Stromal cell of bone marrow (primary cell): ENCODE results near the gene SGMS1.
"Not testable (repeated sequence)": the region's sequence is repeated elsewhere in the genome, so short reads cannot be mapped to it uniquely, and the experiment has no call there.

Experiments
- DNase-seq: peaks from one replicate; pipeline ENCODE4 v3.0.0-alpha.2; 2012; ENCODE audit warnings: low read depth

Gene SGMS1

GRCh38 chr10:50580262-50580891 is 43.4 kb downstream of the SGMS1 start:
- DNase-seq: no peak

- no peak for DNase-seq
These were observed 44.1 kb downstream of the SGMS1 start for GRCh38 chr10:50579491-50580261.

- no peak for DNase-seq
These were observed 44.8 kb downstream of the SGMS1 start for GRCh38 chr10:50578949-50579348.

GRCh38 chr10:50577681-50578350 is 45.9 kb downstream of the SGMS1 start:
- no peak for DNase-seq

- no peak for DNase-seq
These were observed 46.7 kb downstream of the SGMS1 start for GRCh38 chr10:50577010-50577409.

- no peak for DNase-seq
These were observed 47.4 kb downstream of the SGMS1 start for GRCh38 chr10:50576245-50576815.

- DNase-seq: no peak
These were observed 48.1 kb downstream of the SGMS1 start for GRCh38 chr10:50575477-50576244.

- DNase-seq: no peak
These were observed 48.8 kb downstream of the SGMS1 start for GRCh38 chr10:50574931-50575330.

- DNase-seq: no peak
These were observed 49.5 kb downstream of the SGMS1 start for GRCh38 chr10:50574305-50574704.

- no peak for DNase-seq
These were observed 51.7 kb downstream of the SGMS1 start for GRCh38 chr10:50572017-50572491.

- not testable (repeated sequence) for DNase-seq
These were observed 55.0 kb downstream of the SGMS1 start for GRCh38 chr10:50568750-50569149.

- no peak for DNase-seq
These were observed 56.4 kb downstream of the SGMS1 start for GRCh38 chr10:50567384-50567783.

- DNase-seq: no peak
These were observed 57.6 kb downstream of the SGMS1 start for GRCh38 chr10:50566150-50566549.

- DNase-seq: no peak
These were observed 58.3 kb downstream of the SGMS1 start for GRCh38 chr10:50565301-50566083.

- DNase-seq: no peak
These were observed 59.9 kb downstream of the SGMS1 start for GRCh38 chr10:50563906-50564305.

GRCh38 chr10:50561816-50562215 is 61.9 kb downstream of the SGMS1 start:
- DNase-seq: no peak

- peak; percentile 96 for DNase-seq
These were observed 62.5 kb downstream of the SGMS1 start for GRCh38 chr10:50561266-50561665.

- DNase-seq: no peak
These were observed 63.4 kb downstream of the SGMS1 start for GRCh38 chr10:50560370-50560769.

GRCh38 chr10:50558371-50558770 is 65.4 kb downstream of the SGMS1 start:
- no peak for DNase-seq

- DNase-seq: no peak
These were observed 66.5 kb downstream of the SGMS1 start for GRCh38 chr10:50557130-50557682.
